Transverse colon (tissue), 4 donors: ENCODE results near the gene ACIN1. TPM values are rescaled to one million over a fixed set of nuclear protein-coding genes. Genes with fewer than 3 reads are reported as not detected.
A peak's percentile ranks its signal among the peaks of the same experiment; 100 is the strongest.

Experiments
- DNase-seq: peaks from one replicate; pipeline ENCODE4 v3.0.0-alpha.2; 2019
- H3K27ac ChIP-seq, 4 donors: fragments of 200-600 bp; sonication (generic); 2 replicates each; pipeline ENCODE4 v1.5.1; 2016 to 2018; ENCODE audit warnings: inconsistent platforms in 4 of 4
- H3K27me3 ChIP-seq: fragments of 200-600 bp; sonication (generic); 2 replicates; pipeline ENCODE4 v1.5.1; 2017; ENCODE audit warnings: inconsistent platforms
- H3K36me3 ChIP-seq, 4 donors: fragments of 200-600 bp; sonication (generic); 2 replicates each; pipeline ENCODE4 v1.5.1; 2017 to 2019; ENCODE audit warnings: inconsistent platforms in 4 of 4
- H3K4me1 ChIP-seq, 4 donors: fragments of 200-600 bp; sonication (generic); 2 replicates each; pipeline ENCODE4 v1.5.1; 2017 to 2020; ENCODE audit warnings: inconsistent platforms in 4 of 4
- H3K4me3 ChIP-seq, 4 donors: fragments of 200-600 bp; sonication (generic); 1 replicate in 1 of 4; 2 replicates in 3 of 4; pipeline versions ENCODE4 v1.5.1 to v1.6.1; 2017 to 2019; ENCODE audit warnings: inconsistent platforms in 4 of 4
- H3K9me3 ChIP-seq, 2 donors: fragments of 200-600 bp; sonication (generic); 2 replicates each; pipeline ENCODE4 v1.5.1; 2017 to 2019; ENCODE audit warnings: inconsistent platforms in 2 of 2
- CTCF ChIP-seq, 5 experiments: fragments of 200-600 bp in 3 of 5; fragments of 450-650 bp in 2 of 5; sonication (generic) in 3 of 5; IDR thresholded peaks; 1 replicate in 2 of 5; 2 replicates in 3 of 5; pipeline ENCODE4 v1.5.1; 2016 to 2017; ENCODE audit warnings: antibody characterized with exemption in 5 of 5, inconsistent platforms in 3 of 5, mild to moderate bottlenecking in 2 of 5, moderate library complexity in 1 of 5
- EP300 ChIP-seq: sonication (generic); formaldehyde crosslinking; IDR thresholded peaks from one replicate; pipeline ENCODE4 v1.6.1; 2017; ENCODE audit warnings: antibody characterized with exemption, low read depth
- POLR2A ChIP-seq: fragments of 450-650 bp; IDR thresholded peaks from one replicate; pipeline ENCODE4 v1.6.1; 2016; ENCODE audit warnings: antibody characterized with exemption, mild to moderate bottlenecking, moderate library complexity
- POLR2AphosphoS5 ChIP-seq, 3 donors: sonication (generic); formaldehyde crosslinking; IDR thresholded peaks; one replicate each; pipeline ENCODE4 v1.6.1; 2016; ENCODE audit warnings: antibody characterized with exemption in 3 of 3
- WGBS, 2 donors: methylation state at CpG; one replicate each; pipeline ENCODE4 v1.1.5; 2018; ENCODE audit warnings: low coverage in 1 of 2; 5-methylcytosine and 5-hydroxymethylcytosine counted together
- in situ Hi-C, 4 donors: fragments of 200-750 bp; cut with MboI; loops; one replicate each; pipeline versions ENCODE4 v1.15.0 to v1.15.1; 2017; ENCODE audit warnings: low sequenced_read_pairs in 3 of 4, low pct_ligation_motif_present in 1 of 4, low pct_unique_long_range_greater_than_20kb in 1 of 4
- intact Hi-C: fragments of 100-400 bp; cut with DNase I; formaldehyde crosslinking; loops from one replicate; pipeline ENCODE4 v1.15.1; 2023; ENCODE audit warnings: low total_unique reads
- total RNA-seq, 4 donors: library from RNA; depleted of rRNA; stranded (reverse); fragments of >200 nt; gene quantifications; one replicate each; pipeline ENCODE4 v1.1.0, GENCODE V29; 2016

The ACIN1 gene
- total RNA-seq, 4 donors from 2014 or later: 137 to 303 (median 222) TPM

- WGBS, 2 donors: 73 to 83% methylated on average over 3 to 29 of the region's 32 CpGs
- intact Hi-C loops: no loop called here
- TF ChIP-seq POLR2A: no peak
- no peak for TF ChIP-seq POLR2AphosphoS5 (IDR thresholded peaks at IDR 0.05)
- TF ChIP-seq CTCF (IDR thresholded peaks at IDR 0.05): no peak
- TF ChIP-seq EP300: no peak
- in situ Hi-C loops: loop anchor here in 3 of 4 donors (25.0 kb wide), 1 partner anchor 169 kb away; the partner anchor contains the start of gene HOMEZ (in 3 of the 3)
- no peak for DNase-seq
- peaks cover 5% of the 10 kb centered on the region for H3K27me3 ChIP-seq
- H3K36me3 ChIP-seq: no peaks in the 10 kb centered on the region
- H3K4me1 ChIP-seq: peaks cover 0 to 20% (median 5%) of the 10 kb centered on the region in 4 donors
- peak within 1 kb of the TSS in 3 of 4 donors; percentile 1 to 34 (median 26) for H3K27ac ChIP-seq
- no peak within 1 kb of the TSS for H3K4me3 ChIP-seq
- no peaks in the 10 kb centered on the region for H3K9me3 ChIP-seq
These were observed 23.8 kb upstream of the ACIN1 start, which contains the start of gene CEBPE for GRCh38 chr14:23118506-23119362. Gene CEBPE, minus strand, starts transcription at chr14:23119255. Its CDS starts 164 bp downstream, at chr14:23119091.

GRCh38 chr14:23117371-23118020 is 22.6 kb upstream of the ACIN1 start:
- H3K27me3 ChIP-seq: peaks cover 10% of the 10 kb centered on the region
- H3K27ac ChIP-seq: no peak overlapping the region
- H3K4me3 ChIP-seq: no peak overlapping the region
- in situ Hi-C loops (loop anchor here in 3 of 4 donors (25.0 kb wide), 1 partner anchor 170 kb away; the partner anchor contains the start of gene HOMEZ (in 3 of the 3)), intact Hi-C loops (no loop called here)
- TF ChIP-seq POLR2A: no peak
- no peak for TF ChIP-seq EP300
- no peak for TF ChIP-seq POLR2AphosphoS5 (IDR thresholded peaks at IDR 0.05)
- TF ChIP-seq CTCF (IDR thresholded peaks at IDR 0.05): no peak
- H3K36me3 ChIP-seq: no peaks in the 10 kb centered on the region
- H3K9me3 ChIP-seq: no peaks in the 10 kb centered on the region
- 60 to 90% methylated on average over 1 to 32 of the region's 32 CpGs for WGBS, 2 donors
- no peak for DNase-seq
- peaks cover 0 to 14% (median 5%) of the 10 kb centered on the region in 4 donors for H3K4me1 ChIP-seq

- no peak for DNase-seq
- H3K27me3 ChIP-seq: peaks cover 26% of the 10 kb centered on the region
- peaks cover 0 to 6% (median under 1%) of the 10 kb centered on the region in 4 donors for H3K4me1 ChIP-seq
- H3K36me3 ChIP-seq: no peaks in the 10 kb centered on the region
- H3K9me3 ChIP-seq: no peaks in the 10 kb centered on the region
- TF ChIP-seq POLR2AphosphoS5 (IDR thresholded peaks at IDR 0.05) (no peak), POLR2A (no peak), CTCF (IDR thresholded peaks at IDR 0.05) (no peak), EP300 (no peak)
- H3K4me3 ChIP-seq: no peak overlapping the region
- H3K27ac ChIP-seq: no peak overlapping the region
- in situ Hi-C loops: loop anchor here in 3 of 4 donors (25.0 kb wide), 1 partner anchor 171 kb away; the partner anchor contains the start of gene HOMEZ (in 3 of the 3)
- WGBS, 2 donors: 73 to 82% methylated on average over 4 to 5 of the region's 5 CpGs
- intact Hi-C loops: no loop called here
These were observed 21.0 kb upstream of the ACIN1 start for GRCh38 chr14:23115918-23116317.
